Measurements from ENCODE around the gene NOL4L. TPM values are rescaled to one million over a fixed set of nuclear protein-coding genes. Genes with fewer than 3 reads are reported as not detected.

The NOL4L gene
- total and polyA plus RNA-seq, 8 donors = 3.8 to 54.0 (median 15.0) TPM

DNA sequence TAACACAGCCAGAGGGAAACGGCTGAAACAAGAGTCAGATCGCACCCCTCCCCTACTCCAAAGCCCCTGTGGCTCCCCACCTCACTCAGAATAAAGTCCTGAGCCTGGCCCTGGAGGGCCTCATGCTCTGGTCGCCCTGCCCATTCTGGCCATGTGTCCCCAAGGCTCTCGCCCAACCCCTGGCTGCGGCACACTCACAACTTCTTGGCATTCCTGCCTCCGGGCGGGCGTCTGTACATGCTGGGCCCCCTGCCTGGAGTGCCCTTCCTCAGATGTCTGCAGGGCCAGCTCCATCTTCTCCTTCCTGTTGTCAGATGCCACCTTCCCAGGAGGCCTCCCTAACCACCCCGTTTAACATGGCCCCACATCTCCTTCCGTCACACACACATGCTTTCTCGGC, 17.1 kb upstream of the NOL4L start:
- H3K4me3 ChIP-seq = no peak overlapping the region
- TF ChIP-seq EP300 (IDR thresholded peaks at IDR 0.05) (no peak), POLR2AphosphoS5 (IDR thresholded peaks at IDR 0.05) (no peak)
- H3K9me3 ChIP-seq = no peaks in the 10 kb centered on the region
- WGBS, 5 donors = 84 to 88% (median 86%) methylated on average over 11 of the region's 11 CpGs
- no peaks in the 10 kb centered on the region for H3K4me1 ChIP-seq
- intact Hi-C loops (cut with DNase I; ENCODE audit: low total_unique reads) = no loop called here
- H3K36me3 ChIP-seq = no peaks in the 10 kb centered on the region
- no peak for DNase-seq
- peaks cover 0 to 25% (median 0%) of the 10 kb centered on the region in 3 donors for H3K27me3 ChIP-seq
- H3K27ac ChIP-seq = no peak overlapping the region

DNA sequence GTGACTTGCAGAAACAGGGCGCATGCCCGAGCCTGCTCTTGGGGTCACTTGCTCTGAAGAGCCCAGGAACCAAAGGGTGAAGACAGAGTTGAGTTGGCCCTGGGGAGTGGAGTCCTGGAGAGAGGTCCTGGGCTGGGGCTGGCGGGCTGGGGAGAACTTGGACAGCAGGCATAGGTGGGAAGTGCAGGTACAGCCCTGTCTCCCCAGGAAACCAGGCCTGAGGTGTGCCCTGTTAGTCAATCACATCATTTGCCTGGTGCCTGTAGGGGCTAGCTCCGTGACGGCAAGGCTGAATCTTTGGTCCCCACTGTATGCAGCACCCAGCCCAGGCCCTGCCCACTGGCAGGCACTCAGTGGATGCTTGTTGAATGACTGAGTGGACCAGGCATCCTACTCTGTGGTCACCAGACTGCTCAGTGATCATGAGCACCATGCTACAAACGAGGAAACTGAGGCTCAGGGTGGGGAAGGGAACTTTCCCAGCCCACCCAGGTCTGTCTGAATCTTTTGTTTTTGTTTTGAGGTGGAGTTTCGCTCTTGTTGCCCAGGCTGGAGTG, 15.6 kb upstream of the NOL4L start:
- DNase-seq = no peak
- Histone ChIP-seq H3K4me1 (no peaks in the 10 kb centered on the region), H3K9me3 (no peaks in the 10 kb centered on the region), H3K27me3 (peaks cover 0 to 18% (median 0%) of the 10 kb centered on the region in 3 donors), H3K36me3 (no peaks in the 10 kb centered on the region), H3K27ac (no peak overlapping the region), H3K4me3 (no peak overlapping the region)
- WGBS, 5 donors = 81 to 87% (median 82%) methylated on average over 7 of the region's 7 CpGs
- intact Hi-C loops (cut with DNase I; ENCODE audit: low total_unique reads) = no loop called here
- no peak for TF ChIP-seq POLR2A (IDR thresholded peaks at IDR 0.05)
- no peak for TF ChIP-seq EP300 (IDR thresholded peaks at IDR 0.05)
- TF ChIP-seq POLR2AphosphoS5 (IDR thresholded peaks at IDR 0.05) = no peak
- TF ChIP-seq, protein P1, sequence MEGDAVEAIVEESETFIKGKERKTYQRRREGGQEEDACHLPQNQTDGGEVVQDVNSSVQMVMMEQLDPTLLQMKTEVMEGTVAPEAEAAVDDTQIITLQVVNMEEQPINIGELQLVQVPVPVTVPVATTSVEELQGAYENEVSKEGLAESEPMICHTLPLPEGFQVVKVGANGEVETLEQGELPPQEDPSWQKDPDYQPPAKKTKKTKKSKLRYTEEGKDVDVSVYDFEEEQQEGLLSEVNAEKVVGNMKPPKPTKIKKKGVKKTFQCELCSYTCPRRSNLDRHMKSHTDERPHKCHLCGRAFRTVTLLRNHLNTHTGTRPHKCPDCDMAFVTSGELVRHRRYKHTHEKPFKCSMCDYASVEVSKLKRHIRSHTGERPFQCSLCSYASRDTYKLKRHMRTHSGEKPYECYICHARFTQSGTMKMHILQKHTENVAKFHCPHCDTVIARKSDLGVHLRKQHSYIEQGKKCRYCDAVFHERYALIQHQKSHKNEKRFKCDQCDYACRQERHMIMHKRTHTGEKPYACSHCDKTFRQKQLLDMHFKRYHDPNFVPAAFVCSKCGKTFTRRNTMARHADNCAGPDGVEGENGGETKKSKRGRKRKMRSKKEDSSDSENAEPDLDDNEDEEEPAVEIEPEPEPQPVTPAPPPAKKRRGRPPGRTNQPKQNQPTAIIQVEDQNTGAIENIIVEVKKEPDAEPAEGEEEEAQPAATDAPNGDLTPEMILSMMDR (IDR thresholded peaks at IDR 0.05) = no peak

DNA sequence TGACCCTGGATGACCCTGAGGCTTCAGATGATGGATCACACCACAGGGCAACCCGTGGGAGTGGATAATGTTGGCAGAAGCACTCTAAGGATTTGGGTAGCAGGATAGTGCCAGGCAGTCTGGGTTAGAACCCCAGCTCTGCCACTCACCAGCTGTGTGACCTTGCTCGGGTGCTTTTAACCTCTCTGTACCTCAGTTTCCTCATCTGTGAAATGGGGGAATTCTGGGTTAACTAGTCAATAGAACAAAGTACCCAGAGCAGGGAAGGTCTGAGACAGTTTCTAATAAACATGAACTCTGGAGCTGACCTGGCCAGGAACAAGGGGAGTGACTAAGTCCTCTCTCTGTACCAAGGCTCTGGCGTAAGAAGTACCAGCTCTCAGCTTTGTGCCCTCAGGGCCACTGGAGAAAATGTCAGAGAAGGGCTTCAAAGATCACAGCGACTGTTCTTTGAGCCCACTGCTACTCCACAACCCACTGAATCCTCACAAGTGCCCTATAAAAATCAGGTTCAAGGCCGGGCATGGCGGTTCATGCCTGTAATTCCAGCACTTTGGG, 14.7 kb upstream of the NOL4L start:
- no peak for DNase-seq
- Histone ChIP-seq H3K9me3 (no peaks in the 10 kb centered on the region), H3K36me3 (no peaks in the 10 kb centered on the region), H3K4me1 (no peaks in the 10 kb centered on the region), H3K4me3 (no peak overlapping the region), H3K27ac (no peak overlapping the region), H3K27me3 (peaks cover 0 to 10% (median 0%) of the 10 kb centered on the region in 3 donors)
- WGBS, 5 donors = 83 to 96% (median 84%) methylated on average over 5 to 6 of the region's 6 CpGs
- intact Hi-C loops (cut with DNase I; ENCODE audit: low total_unique reads) = no loop called here
- no peak for TF ChIP-seq POLR2A (IDR thresholded peaks at IDR 0.05)
- TF ChIP-seq POLR2AphosphoS5 (IDR thresholded peaks at IDR 0.05) = no peak
- no peak for TF ChIP-seq EP300 (IDR thresholded peaks at IDR 0.05)
- TF ChIP-seq, protein P1 (IDR thresholded peaks at IDR 0.05) = no peak

- no peak overlapping the region for H3K27ac ChIP-seq
- no peaks in the 10 kb centered on the region for H3K9me3 ChIP-seq
- WGBS, 5 donors = 30 to 100% (median 41%) methylated on average over 1 to 7 of the region's 7 CpGs
- intact Hi-C loops (cut with DNase I; ENCODE audit: low total_unique reads) = no loop called here
- TF ChIP-seq, protein P1 (IDR thresholded peaks at IDR 0.05) = no peak
- no peak for TF ChIP-seq POLR2A (IDR thresholded peaks at IDR 0.05)
- no peak for TF ChIP-seq POLR2AphosphoS5 (IDR thresholded peaks at IDR 0.05)
- no peak for TF ChIP-seq EP300 (IDR thresholded peaks at IDR 0.05)
- H3K4me3 ChIP-seq = no peak overlapping the region
- no peaks in the 10 kb centered on the region for H3K36me3 ChIP-seq
- H3K4me1 ChIP-seq = no peaks in the 10 kb centered on the region
- H3K27me3 ChIP-seq = no peaks in the 10 kb centered on the region
- no peak for DNase-seq
Measured at GRCh38 chr20:32598606-32599005, 13.5 kb upstream of the NOL4L start.

GRCh38 chr20:32597714-32598113, 12.6 kb upstream of the NOL4L start:
- H3K9me3 ChIP-seq = no peaks in the 10 kb centered on the region
- intact Hi-C loops (cut with DNase I; ENCODE audit: low total_unique reads) = no loop called here
- no peaks in the 10 kb centered on the region for H3K36me3 ChIP-seq
- H3K27me3 ChIP-seq = no peaks in the 10 kb centered on the region
- no peak for DNase-seq
- TF ChIP-seq POLR2AphosphoS5 (IDR thresholded peaks at IDR 0.05) (no peak), POLR2A (IDR thresholded peaks at IDR 0.05) (no peak), EP300 (IDR thresholded peaks at IDR 0.05) (no peak)
- TF ChIP-seq, protein P1 (IDR thresholded peaks at IDR 0.05) = no peak
- H3K4me1 ChIP-seq = no peaks in the 10 kb centered on the region
- no peak overlapping the region for H3K4me3 ChIP-seq
- no peak overlapping the region for H3K27ac ChIP-seq
- 67 to 87% (median 82%) methylated on average over 7 of the region's 7 CpGs for WGBS, 5 donors
